GM18502 (cell line): ENCODE results near the gene TRIM14.
"Not testable (repeated sequence)": the region's sequence is repeated elsewhere in the genome, so short reads cannot be mapped to it uniquely, and the experiment has no call there.

Experiments used
- ATAC-seq: cut with Tn5 transposase; IDR thresholded peaks from one replicate; pipeline ENCODE4 v1.9.1; 2021; ENCODE audit warnings: mild to moderate bottlenecking; ENCODE audit not compliant: unreplicated experiment, poor library complexity

The TRIM14 gene

GRCh38 chr9:98020476-98021145, 98.4 kb downstream of the TRIM14 start:
- no peak for ATAC-seq

GRCh38 chr9:98019869-98020268, 99.2 kb downstream of the TRIM14 start:
- not testable (repeated sequence) for ATAC-seq
